Left ventricle myocardium inferior (tissue), 1 donor: Measurements from ENCODE around the gene INSIG1. TPM values are rescaled to one million over a fixed set of nuclear protein-coding genes. Genes with fewer than 3 reads are reported as not detected.

Experiments
- DNase-seq: peaks from one replicate; pipeline ENCODE4 v3.0.0-alpha.2; 2020
- H3K27ac ChIP-seq: fragments of 200-600 bp; replicated peaks from 2 replicates; pipeline ENCODE4 v1.8.0; 2021
- H3K27me3 ChIP-seq: fragments of 200-600 bp; 2 replicates; pipeline ENCODE4 v1.8.0; 2021; ENCODE audit warnings: low read depth
- H3K36me3 ChIP-seq: fragments of 200-600 bp; 2 replicates; pipeline ENCODE4 v1.8.0; 2021
- H3K4me1 ChIP-seq: fragments of 200-600 bp; 2 replicates; pipeline ENCODE4 v1.8.0; 2021
- H3K4me3 ChIP-seq: fragments of 200-600 bp; 2 replicates; pipeline ENCODE4 v1.8.0; 2021; ENCODE audit warnings: mild to moderate bottlenecking, moderate library complexity
- H3K9me3 ChIP-seq: fragments of 200-600 bp; replicated peaks from 2 replicates; pipeline ENCODE4 v1.8.0; 2021
- CTCF ChIP-seq: fragments of 200-600 bp; IDR thresholded peaks from 2 replicates; pipeline ENCODE4 v1.8.0; 2021; ENCODE audit warnings: antibody characterized with exemption, mild to moderate bottlenecking, borderline replicate concordance
- intact Hi-C: fragments of 100-400 bp; cut with micrococcal nuclease; formaldehyde crosslinking; loops from one replicate; pipeline ENCODE4 v1.11.0; 2022
- total RNA-seq: library from RNA; stranded (reverse); fragmentation: NEBNext Ultra II Directional; extraction: Animal tissue kit (Norgen Biotek cat#: 25700); gene quantifications from one replicate; pipeline ENCODE4 v1.2.1, GENCODE V29; 2021
- donor health status: DM: no; HTN: yes; CAD: no; lungs with severe emphysema.

Gene INSIG1
- total RNA-seq, 1 donor from 2014 or later: 7.5 TPM

GRCh38 chr7:155262031-155262430, 35.6 kb upstream of the INSIG1 start:
- Histone ChIP-seq H3K4me1 (peaks cover 12% of the 10 kb centered on the region), H3K9me3 (no peaks in the 10 kb centered on the region), H3K27me3 (peaks cover 33% of the 10 kb centered on the region), H3K27ac (no peak overlapping the region), H3K36me3 (no peaks in the 10 kb centered on the region), H3K4me3 (no peak overlapping the region)
- TF ChIP-seq CTCF: no peak
- no peak for DNase-seq
- intact Hi-C loops: no loop called here

GRCh38 chr7:155263051-155263450, 34.6 kb upstream of the INSIG1 start:
- no peaks in the 10 kb centered on the region for H3K36me3 ChIP-seq
- DNase-seq: no peak
- intact Hi-C loops: no loop called here
- H3K4me3 ChIP-seq: no peak overlapping the region
- peaks cover 6% of the 10 kb centered on the region for H3K4me1 ChIP-seq
- H3K27me3 ChIP-seq: peaks cover 42% of the 10 kb centered on the region
- H3K27ac ChIP-seq: no peak overlapping the region
- no peak for TF ChIP-seq CTCF
- no peaks in the 10 kb centered on the region for H3K9me3 ChIP-seq

- Histone ChIP-seq H3K36me3 (no peaks in the 10 kb centered on the region), H3K27ac (no peak overlapping the region), H3K27me3 (peaks cover 46% of the 10 kb centered on the region), H3K4me1 (no peaks in the 10 kb centered on the region), H3K4me3 (no peak overlapping the region), H3K9me3 (no peaks in the 10 kb centered on the region)
- no peak for DNase-seq
- intact Hi-C loops: no loop called here
- TF ChIP-seq CTCF: no peak
Observed at GRCh38 chr7:155263581-155264143, 34.0 kb upstream of the INSIG1 start.

- H3K4me1 ChIP-seq: no peaks in the 10 kb centered on the region
- no peak for TF ChIP-seq CTCF
- intact Hi-C loops: no loop called here
- no peak for DNase-seq
- no peaks in the 10 kb centered on the region for H3K9me3 ChIP-seq
- H3K27me3 ChIP-seq: peaks cover 51% of the 10 kb centered on the region
- H3K27ac ChIP-seq: no peak overlapping the region
- H3K4me3 ChIP-seq: no peak overlapping the region
- no peaks in the 10 kb centered on the region for H3K36me3 ChIP-seq
Observed at GRCh38 chr7:155265144-155265543, 32.5 kb upstream of the INSIG1 start.

GRCh38 chr7:155265961-155266360, 31.7 kb upstream of the INSIG1 start:
- Histone ChIP-seq H3K36me3 (no peaks in the 10 kb centered on the region), H3K4me1 (no peaks in the 10 kb centered on the region), H3K9me3 (no peaks in the 10 kb centered on the region), H3K27me3 (peaks cover 58% of the 10 kb centered on the region), H3K27ac (no peak overlapping the region), H3K4me3 (no peak overlapping the region)
- DNase-seq: no peak
- TF ChIP-seq CTCF: no peak
- intact Hi-C loops: no loop called here
